ENCODE results near the gene FAM210B.

- TF ChIP-seq, protein P1, sequence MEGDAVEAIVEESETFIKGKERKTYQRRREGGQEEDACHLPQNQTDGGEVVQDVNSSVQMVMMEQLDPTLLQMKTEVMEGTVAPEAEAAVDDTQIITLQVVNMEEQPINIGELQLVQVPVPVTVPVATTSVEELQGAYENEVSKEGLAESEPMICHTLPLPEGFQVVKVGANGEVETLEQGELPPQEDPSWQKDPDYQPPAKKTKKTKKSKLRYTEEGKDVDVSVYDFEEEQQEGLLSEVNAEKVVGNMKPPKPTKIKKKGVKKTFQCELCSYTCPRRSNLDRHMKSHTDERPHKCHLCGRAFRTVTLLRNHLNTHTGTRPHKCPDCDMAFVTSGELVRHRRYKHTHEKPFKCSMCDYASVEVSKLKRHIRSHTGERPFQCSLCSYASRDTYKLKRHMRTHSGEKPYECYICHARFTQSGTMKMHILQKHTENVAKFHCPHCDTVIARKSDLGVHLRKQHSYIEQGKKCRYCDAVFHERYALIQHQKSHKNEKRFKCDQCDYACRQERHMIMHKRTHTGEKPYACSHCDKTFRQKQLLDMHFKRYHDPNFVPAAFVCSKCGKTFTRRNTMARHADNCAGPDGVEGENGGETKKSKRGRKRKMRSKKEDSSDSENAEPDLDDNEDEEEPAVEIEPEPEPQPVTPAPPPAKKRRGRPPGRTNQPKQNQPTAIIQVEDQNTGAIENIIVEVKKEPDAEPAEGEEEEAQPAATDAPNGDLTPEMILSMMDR (conservative IDR thresholded peaks at IDR 0.05 in 1 of 2, IDR thresholded peaks at IDR 0.05 in 1 of 2; ENCODE audit: low read depth in 1 of 2, low read length in 2 of 2) = no peak
- no peak for TF ChIP-seq EZH2 (IDR thresholded peaks at IDR 0.05; ENCODE audit: low read length, missing control alignments)
Measured at GRCh38 chr20:56385130-56385529, 26.4 kb downstream of the FAM210B start.
